Omental fat pad (tissue), 4 donors: ENCODE data around the gene DUSP22. TPM values are rescaled to one million over a fixed set of nuclear protein-coding genes. Genes with fewer than 3 reads are reported as not detected.
"Not testable (repeated sequence)": the region's sequence is repeated elsewhere in the genome, so short reads cannot be mapped to it uniquely, and the experiment has no call there.

Experiments used
- ATAC-seq: fragments of 150-250 bp; one replicate; pipeline ENCODE4 v1.9.1; 2016; ENCODE audit warnings: mild to moderate bottlenecking, moderate library complexity; ENCODE audit not compliant: low FRiP score
- DNase-seq: peaks from one replicate; pipeline ENCODE4 v3.0.0-alpha.2; 2019; ENCODE audit warnings: low spot score
- CTCF ChIP-seq, 3 donors: fragments of 450-650 bp; IDR thresholded peaks; one replicate each; pipeline ENCODE4 v1.5.1; 2016 to 2017; ENCODE audit warnings: antibody characterized with exemption in 3 of 3, mild to moderate bottlenecking in 3 of 3, moderate library complexity in 2 of 3
- total RNA-seq, 4 donors: library from RNA; depleted of rRNA; stranded (reverse); fragments of >200 nt; gene quantifications; one replicate each; pipeline ENCODE4 v1.1.0, GENCODE V29; 2016

Gene DUSP22
- total RNA-seq, 4 donors from 2014 or later, result 47.4 to 93.6 (median 65.4) TPM

DNA sequence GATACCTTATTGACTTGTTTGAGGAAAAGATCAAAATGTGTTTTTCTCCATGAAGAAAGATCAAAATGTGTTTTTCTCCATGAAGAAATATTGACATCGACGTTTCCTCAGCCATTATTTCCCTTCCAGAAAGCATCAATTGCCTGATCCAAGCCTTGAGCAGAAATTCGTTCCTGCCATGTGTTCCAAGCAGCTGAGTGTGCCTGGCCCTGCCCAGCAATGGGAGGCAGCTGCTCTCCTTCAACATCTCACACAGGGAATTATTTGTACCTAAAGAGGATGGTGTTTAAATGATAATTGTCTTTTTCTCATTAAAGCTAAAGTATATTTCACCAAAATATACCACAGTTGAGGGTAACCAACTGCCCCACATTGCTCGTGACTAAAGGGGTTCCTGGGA lies 7.8 kb upstream of the DUSP22 start:
- TF ChIP-seq CTCF (IDR thresholded peaks at IDR 0.05), result no peak
- ATAC-seq (no peak), DNase-seq (no peak)

- ATAC-seq (no peak), DNase-seq (no peak)
- no peak for TF ChIP-seq CTCF (IDR thresholded peaks at IDR 0.05)
Observed at GRCh38 chr6:285030-285771, 7.1 kb upstream of the DUSP22 start.

- DNase-seq, result not testable (repeated sequence)
Observed at GRCh38 chr6:285902-286301, 6.4 kb upstream of the DUSP22 start.

GRCh38 chr6:286681-287488 lies 5.4 kb upstream of the DUSP22 start:
- ATAC-seq (no peak), DNase-seq (no peak)
- no peak for TF ChIP-seq CTCF (IDR thresholded peaks at IDR 0.05)

More at GRCh38 chr6:285902-286301, 6.4 kb upstream of the DUSP22 start:
- not testable (repeated sequence) for ATAC-seq

DNA sequence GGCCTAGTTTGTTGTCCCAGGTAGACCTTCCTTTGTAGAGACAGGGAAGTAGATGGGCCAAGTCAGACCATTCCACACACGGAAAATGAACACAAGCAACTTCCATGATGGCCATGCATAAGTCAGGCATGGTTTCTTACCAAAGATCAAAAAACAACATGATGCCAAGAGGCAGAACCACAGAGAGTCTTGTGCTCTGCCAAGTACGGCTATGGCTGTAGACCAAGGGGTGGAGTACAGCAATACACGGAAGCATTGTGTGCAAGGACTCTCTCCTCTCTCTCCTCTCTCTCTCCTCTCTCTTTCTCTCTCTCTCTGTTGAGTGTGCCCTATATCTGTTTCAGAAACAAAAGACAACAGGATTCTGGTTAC lies 4.8 kb upstream of the DUSP22 start:
- TF ChIP-seq CTCF (IDR thresholded peaks at IDR 0.05), result no peak
- no peak for DNase-seq
- ATAC-seq, result no peak

DNA sequence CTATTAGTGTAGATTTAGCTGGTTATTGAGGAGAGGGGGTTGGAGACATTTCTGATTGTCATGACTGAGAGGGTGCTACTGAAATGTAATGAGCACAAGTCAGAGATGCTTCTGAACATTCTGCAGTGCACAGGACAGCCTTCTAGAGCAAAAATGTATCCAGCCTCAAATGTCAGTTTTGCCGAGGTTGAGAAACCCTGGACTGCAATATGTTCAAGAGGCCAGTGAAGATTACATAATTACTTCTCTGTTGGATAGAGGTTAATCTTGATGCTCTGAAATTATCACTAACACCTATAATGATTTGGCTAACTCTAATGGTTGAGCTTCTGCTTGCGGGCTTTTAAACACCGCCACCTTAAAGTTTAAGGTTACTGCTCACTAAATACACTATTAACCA lies 3.4 kb upstream of the DUSP22 start:
- no peak for TF ChIP-seq CTCF (IDR thresholded peaks at IDR 0.05)
- DNase-seq (no peak), ATAC-seq (no peak)

DNA sequence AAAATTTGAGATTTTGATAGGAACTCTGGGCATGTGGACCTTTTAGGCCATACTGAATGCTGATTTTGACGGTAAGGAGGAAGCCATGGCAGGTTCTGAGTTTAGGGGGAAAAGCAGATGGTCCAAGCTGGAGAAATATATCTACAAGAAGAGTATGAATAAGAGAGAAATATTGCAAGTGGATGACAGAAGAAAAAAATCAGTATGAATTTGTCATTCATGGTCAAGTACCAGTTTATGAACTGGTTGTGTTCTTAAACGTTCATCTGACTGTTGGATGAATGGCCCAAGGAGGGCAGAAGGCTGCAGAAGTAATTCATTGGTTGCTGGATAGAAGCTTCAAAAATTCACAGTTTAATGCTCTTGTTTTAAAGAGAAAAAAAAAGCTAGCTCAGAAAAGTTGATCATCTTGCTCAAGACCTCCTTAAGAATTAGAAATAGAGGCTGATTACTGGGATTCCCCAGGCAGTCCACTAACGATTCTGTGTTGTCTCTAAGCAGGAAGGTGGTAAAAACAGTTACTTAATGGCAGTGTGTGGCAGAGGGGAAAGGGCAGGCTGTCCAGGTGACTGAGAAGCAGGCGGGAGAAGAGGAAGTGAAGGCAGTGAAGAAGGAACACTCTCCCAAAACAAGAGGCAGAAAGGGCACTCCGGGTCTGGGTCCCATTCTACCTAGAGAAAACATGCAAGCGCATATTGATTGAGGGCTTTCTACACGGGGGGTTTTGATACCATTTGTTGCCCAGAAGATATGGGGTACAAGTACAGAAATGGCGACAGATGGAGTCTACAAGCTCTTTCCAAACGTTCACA lies 2.0 kb upstream of the DUSP22 start:
- DNase-seq, result no peak
- ATAC-seq, result no peak
- TF ChIP-seq CTCF (IDR thresholded peaks at IDR 0.05), result no peak
